ACHN (cell line): ENCODE results near the gene NTHL1.

Experiments used
- DNase-seq: peaks from one replicate; pipeline ENCODE4 v3.0.0-alpha.2; 2015
- in situ Hi-C: cut with HindIII; loops from 2 replicates; pipeline ENCODE4 v1.10.0; 2017; ENCODE audit warnings: low sequenced_read_pairs, low pct_ligation_motif_present, low pct_unique_long_range_greater_than_20kb

NTHL1 gene

DNA sequence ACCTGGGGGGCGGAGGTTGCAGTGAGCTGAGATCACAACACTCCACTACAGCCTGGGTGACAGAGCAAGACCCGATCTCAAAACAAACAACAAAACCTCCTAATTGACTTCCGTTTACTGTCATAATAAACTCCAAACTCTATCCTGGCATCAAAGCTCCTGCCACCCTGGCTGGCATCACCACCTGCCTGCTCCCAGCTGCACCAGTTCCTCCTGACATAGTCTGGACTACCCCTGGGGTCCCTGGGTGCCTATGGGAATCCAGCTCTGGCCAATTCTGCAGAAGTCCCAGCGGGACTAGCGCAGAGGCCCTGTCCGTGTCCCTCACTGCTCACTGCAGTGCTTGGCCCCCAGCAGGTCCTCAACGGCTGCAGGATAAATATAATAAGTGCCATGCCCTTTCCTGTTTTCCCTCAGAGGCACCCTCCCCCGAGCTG, 723 bp downstream of the NTHL1 start:
- in situ Hi-C loops = no loop called here
- no peak for DNase-seq

DNA sequence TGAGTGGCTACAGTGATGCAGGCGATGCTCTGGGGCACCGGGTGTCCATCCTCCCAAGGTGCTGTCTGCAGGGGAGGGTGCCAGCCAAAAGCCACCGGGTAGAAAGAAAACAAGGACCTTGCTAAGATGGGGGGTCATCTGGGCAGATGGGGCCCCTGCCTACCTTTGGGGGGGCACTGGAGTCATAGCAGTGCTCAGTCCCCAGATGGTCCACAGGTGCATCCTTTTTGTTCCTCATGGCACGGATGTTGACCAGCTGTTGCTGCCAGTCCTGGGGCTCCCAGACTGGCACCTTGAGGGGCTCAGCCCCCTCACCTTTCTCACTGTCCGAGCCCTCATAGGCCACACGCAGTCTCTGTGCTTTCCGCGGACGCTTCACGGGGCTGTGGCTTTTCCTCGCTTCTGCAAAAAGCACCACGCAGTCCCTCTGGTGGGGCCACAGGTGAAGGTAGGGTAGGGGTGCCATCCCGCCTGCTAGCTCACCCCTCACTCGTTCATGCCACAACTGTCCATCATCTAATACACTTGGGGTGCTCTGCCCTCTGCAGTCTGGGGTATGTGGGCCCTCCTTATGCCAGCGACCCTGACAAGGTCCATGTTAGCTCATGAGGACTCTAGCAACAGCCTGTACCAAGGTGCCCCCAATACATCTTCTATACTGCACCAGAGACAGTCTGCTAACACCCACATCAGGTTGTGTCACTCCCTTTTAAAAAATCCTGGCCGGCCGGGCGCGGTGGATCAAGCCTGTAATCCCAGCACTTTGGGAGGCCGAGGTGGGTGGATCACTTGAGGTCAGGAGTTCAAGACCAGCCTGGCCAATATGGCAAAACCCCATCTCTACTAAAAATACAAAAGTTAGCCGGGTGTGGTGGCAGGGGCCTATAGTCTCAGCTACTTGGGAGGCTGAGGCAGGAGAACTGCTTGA, 1.4 kb downstream of the NTHL1 start:
- in situ Hi-C loops = no loop called here
- no peak for DNase-seq

GRCh38 chr16:2044541-2044940, 3.1 kb downstream of the NTHL1 start:
- in situ Hi-C loops = no loop called here
- DNase-seq = no peak

DNA sequence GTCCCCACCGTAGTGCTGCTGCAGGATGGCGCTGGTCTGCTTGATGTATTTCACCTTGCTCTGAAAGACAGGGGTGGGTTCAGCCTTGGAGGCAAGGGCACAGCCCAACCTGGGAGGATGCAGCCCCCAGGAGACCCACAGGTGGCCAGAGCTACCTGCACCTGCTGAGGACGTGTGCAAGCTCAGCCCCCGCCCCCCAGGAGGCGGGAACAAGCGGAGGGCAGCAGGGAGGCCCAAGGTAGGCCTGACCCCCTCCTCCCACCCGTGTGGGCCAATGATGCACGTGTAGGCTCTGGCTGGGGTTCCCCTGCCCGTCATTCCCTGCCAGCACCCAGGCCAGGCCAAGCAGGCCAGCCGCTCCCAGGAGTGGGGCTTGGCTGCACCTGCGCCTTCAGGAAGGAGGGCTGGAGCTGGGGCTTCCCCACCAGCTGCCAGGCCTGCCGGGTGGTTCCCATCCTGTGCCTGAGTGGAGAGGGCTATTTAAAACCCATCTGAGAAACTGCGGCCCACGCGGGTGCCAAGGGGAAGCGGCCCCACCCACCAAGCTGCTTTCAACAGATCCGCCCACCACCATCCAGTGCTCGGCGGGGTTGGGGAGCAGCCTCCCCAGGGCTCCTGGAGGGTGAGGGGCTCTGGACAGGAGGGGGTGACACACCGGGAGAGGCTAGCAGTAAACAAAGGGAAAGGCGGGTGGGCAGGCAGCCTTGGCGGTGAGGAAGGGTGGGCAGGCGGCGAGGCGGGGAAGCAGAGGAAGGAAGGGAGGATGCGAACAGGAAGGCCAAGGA, 3.8 kb downstream of the NTHL1 start:
- DNase-seq = no peak
- in situ Hi-C loops = no loop called here

- no peak for DNase-seq
- in situ Hi-C loops = no loop called here
Measured at GRCh38 chr16:2042986-2043666, 4.5 kb downstream of the NTHL1 start.

DNA sequence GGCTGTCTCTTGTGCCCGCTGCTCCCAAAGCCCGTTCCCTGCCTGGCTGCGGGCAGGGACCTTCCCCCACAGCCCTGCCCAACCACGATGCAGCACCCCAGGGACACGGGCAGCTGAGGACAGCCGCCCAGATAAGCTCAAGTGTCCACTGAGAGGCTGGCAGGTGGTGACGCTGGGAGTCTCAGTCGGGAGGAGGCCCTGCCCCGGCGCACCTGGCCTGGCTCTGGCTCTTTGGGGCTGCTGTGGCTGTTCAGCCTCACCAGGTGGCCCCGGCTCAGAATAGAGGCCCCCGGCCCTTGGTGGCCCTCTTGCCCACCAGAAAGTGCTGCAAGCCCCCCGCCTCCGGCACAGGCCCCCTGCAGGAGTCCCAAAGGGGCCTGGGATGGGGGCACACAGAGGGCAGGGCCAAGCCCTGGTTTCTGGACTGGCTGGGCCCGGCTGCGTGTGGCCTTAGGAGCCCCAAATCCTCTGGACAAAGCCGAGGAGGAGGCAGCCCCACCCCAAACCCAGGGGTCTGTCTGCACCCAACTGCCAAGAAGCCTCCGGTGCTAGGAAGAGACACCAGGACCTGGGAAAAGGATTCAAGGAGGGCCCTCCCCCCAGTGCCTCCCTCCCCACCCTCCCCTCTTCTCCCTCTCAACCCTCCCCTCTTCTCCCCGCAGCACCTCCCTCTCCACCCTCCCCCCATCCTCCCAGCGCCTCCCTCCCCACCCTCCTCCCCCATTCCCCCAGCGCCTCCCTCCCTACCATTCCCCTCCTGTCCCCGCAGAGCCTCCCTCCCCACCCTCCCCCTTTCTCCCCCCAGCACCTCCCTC, 5.3 kb downstream of the NTHL1 start:
- no peak for DNase-seq
- in situ Hi-C loops = no loop called here

GRCh38 chr16:2040787-2041522, 6.7 kb downstream of the NTHL1 start:
- in situ Hi-C loops = no loop called here
- no peak for DNase-seq

- DNase-seq = no peak
- in situ Hi-C loops = no loop called here
Measured at GRCh38 chr16:2040041-2040786, 7.4 kb downstream of the NTHL1 start.

- in situ Hi-C loops = loop anchor here (10.0 kb wide), 1 partner anchor 125 kb away; no protein-coding TSS in a partner anchor
- no peak for DNase-seq
Measured at GRCh38 chr16:2039274-2040031, 8.2 kb downstream of the NTHL1 start.

GRCh38 chr16:2038382-2039231, 9.0 kb downstream of the NTHL1 start:
- in situ Hi-C loops = loop anchor here (10.0 kb wide), 1 partner anchor 126 kb away; no protein-coding TSS in a partner anchor
- DNase-seq = no peak

- in situ Hi-C loops = loop anchor here (10.0 kb wide), 1 partner anchor 127 kb away; no protein-coding TSS in a partner anchor
- DNase-seq = no peak
Measured at GRCh38 chr16:2037647-2038381, 9.8 kb downstream of the NTHL1 start.

- in situ Hi-C loops = loop anchor here (10.0 kb wide), 1 partner anchor 128 kb away; no protein-coding TSS in a partner anchor
- DNase-seq = no peak
Measured at GRCh38 chr16:2037115-2037514, 10.5 kb downstream of the NTHL1 start.

- no peak for DNase-seq
- in situ Hi-C loops = loop anchor here (10.0 kb wide), 1 partner anchor 128 kb away; no protein-coding TSS in a partner anchor
Measured at GRCh38 chr16:2036200-2036966, 11.3 kb downstream of the NTHL1 start.
